Cortex of kidney (tissue), 1 donor: Measurements from ENCODE around the gene OSBPL9.
"Not testable (repeated sequence)": the region's sequence is repeated elsewhere in the genome, so short reads cannot be mapped to it uniquely, and the experiment has no call there.

Experiments used
- DNase-seq: peaks from one replicate; lab custom pipeline; 2025; lab: John Stamatoyannopoulos, UW

Gene OSBPL9

GRCh38 chr1:51636764-51637522 lies 20.1 kb downstream of the OSBPL9 start:
- DNase-seq, result no peak

- no peak for DNase-seq
Measured at GRCh38 chr1:51638350-51638749, 21.5 kb downstream of the OSBPL9 start.

DNA sequence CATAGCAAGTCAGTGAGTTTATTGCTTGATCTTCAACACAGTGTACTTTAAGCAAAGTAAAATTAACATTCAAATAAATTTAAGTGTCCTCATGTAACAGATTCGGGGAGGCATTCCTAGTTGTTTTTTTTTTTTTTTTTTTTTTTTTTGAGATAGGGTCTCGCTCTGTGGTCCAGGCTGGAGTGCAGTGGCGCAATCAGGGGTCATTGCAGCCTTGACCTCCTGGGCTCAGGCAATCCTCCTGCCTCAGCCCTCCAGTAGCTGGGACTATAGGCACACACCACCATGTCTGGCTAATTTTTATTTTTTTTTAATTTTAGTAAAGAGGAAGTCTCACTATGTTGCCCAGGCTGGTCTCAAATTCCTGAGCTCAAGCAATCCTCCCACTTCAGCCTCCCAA lies 22.8 kb downstream of the OSBPL9 start:
- no peak for DNase-seq

- DNase-seq, result no peak
Measured at GRCh38 chr1:51641096-51641495, 24.2 kb downstream of the OSBPL9 start.

- DNase-seq, result no peak
Measured at GRCh38 chr1:51642739-51643142, 25.8 kb downstream of the OSBPL9 start.

GRCh38 chr1:51643362-51643761 lies 26.5 kb downstream of the OSBPL9 start:
- no peak for DNase-seq

DNA sequence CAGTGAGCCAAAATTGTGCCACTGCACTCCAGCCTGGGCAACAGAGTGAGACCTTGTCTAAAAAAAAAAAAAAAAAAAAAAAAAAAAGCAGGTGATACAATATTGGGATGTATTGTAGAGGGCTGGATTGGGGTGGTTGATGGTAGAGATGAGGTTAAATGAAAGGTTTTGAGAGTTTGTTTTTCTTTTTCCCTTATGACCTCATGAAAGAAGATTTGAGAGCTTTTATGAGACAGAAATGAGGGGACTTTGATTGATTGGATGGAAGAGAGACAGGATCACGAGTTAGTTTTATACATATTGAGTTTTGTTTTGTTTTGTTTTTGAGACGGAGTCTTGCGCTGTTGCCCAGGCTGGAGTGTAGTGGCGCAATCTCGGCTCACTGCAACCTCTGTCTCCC lies 27.1 kb downstream of the OSBPL9 start:
- no peak for DNase-seq

- no peak for DNase-seq
Measured at GRCh38 chr1:51644533-51645197, 27.8 kb downstream of the OSBPL9 start.

GRCh38 chr1:51646592-51646991 lies 29.7 kb downstream of the OSBPL9 start:
- not testable (repeated sequence) for DNase-seq

GRCh38 chr1:51648180-51649109 lies 31.6 kb downstream of the OSBPL9 start:
- no peak for DNase-seq

- DNase-seq, result no peak
Measured at GRCh38 chr1:51649593-51650091, 32.8 kb downstream of the OSBPL9 start.

- DNase-seq, result no peak
Measured at GRCh38 chr1:51650198-51650597, 33.3 kb downstream of the OSBPL9 start.

GRCh38 chr1:51651552-51651942 lies 34.7 kb downstream of the OSBPL9 start:
- DNase-seq, result no peak

GRCh38 chr1:51652599-51652998 lies 35.7 kb downstream of the OSBPL9 start:
- no peak for DNase-seq

GRCh38 chr1:51653127-51653526 lies 36.2 kb downstream of the OSBPL9 start:
- no peak for DNase-seq

- DNase-seq, result no peak
Measured at GRCh38 chr1:51654000-51654399, 37.1 kb downstream of the OSBPL9 start.

- no peak for DNase-seq
Measured at GRCh38 chr1:51656374-51656773, 39.5 kb downstream of the OSBPL9 start.

DNA sequence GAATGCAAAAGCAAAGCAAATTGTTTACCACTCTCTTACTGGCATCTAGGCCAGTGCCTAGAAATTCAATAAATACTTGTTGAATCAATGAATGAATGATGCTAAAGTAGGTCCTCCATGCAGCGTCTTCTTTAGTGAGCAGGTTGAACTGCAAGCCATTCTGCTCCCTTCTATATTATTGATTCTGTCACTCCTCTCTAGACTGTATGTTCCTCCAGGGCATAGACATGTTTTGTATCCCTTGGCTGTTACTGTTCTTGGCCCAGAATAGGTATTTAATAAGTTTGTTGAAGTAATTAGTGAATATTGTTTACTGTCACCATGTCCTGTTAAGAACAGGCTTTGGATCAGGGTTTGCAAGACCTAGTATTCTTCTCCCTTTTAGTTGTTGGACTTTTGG lies 43.7 kb downstream of the OSBPL9 start:
- no peak for DNase-seq

GRCh38 chr1:51661081-51661518 lies 44.2 kb downstream of the OSBPL9 start:
- DNase-seq, result no peak

- DNase-seq, result no peak
Measured at GRCh38 chr1:51663105-51663504, 46.2 kb downstream of the OSBPL9 start.

GRCh38 chr1:51663721-51664120 lies 46.8 kb downstream of the OSBPL9 start:
- no peak for DNase-seq
